Stimulated activated CD8-positive, alpha-beta memory T cell treated with anti-CD3 and anti-CD28 coated beads, Interleukin-12 subunit alpha, Interleukin-12 subunit beta, amount 100 ng/mL, for 4 hours (primary cell): ENCODE measurements around the gene C1QTNF3.
"Not testable (repeated sequence)": the region's sequence is repeated elsewhere in the genome, so short reads cannot be mapped to it uniquely, and the experiment has no call there.

Experiments used
- DNase-seq: peaks from one replicate; pipeline ENCODE4 v3.0.0-alpha.2; 2020; ENCODE audit warnings: low read depth

C1QTNF3 gene

GRCh38 chr5:34051374-34051980 lies 8.5 kb upstream of the C1QTNF3 start:
- DNase-seq: no peak

- no peak for DNase-seq
Observed at GRCh38 chr5:34047774-34048572, 5.0 kb upstream of the C1QTNF3 start.

- no peak for DNase-seq
Observed at GRCh38 chr5:34047143-34047542, 4.1 kb upstream of the C1QTNF3 start.

- DNase-seq: no peak
Observed at GRCh38 chr5:34045996-34046395, 3.0 kb upstream of the C1QTNF3 start.

GRCh38 chr5:34045023-34045422 lies 2.0 kb upstream of the C1QTNF3 start:
- no peak for DNase-seq

GRCh38 chr5:34042321-34042720 lies 692 bp downstream of the C1QTNF3 start:
- DNase-seq: no peak

GRCh38 chr5:34041247-34041972 lies 1.6 kb downstream of the C1QTNF3 start:
- DNase-seq: no peak

- DNase-seq: no peak
Observed at GRCh38 chr5:34040472-34040871, 2.5 kb downstream of the C1QTNF3 start.

- no peak for DNase-seq
Observed at GRCh38 chr5:34039398-34040157, 3.4 kb downstream of the C1QTNF3 start.

- no peak for DNase-seq
Observed at GRCh38 chr5:34038838-34039237, 4.2 kb downstream of the C1QTNF3 start.

- no peak for DNase-seq
Observed at GRCh38 chr5:34038390-34038789, 4.6 kb downstream of the C1QTNF3 start.

- DNase-seq: no peak
Observed at GRCh38 chr5:34037726-34038125, 5.3 kb downstream of the C1QTNF3 start.

GRCh38 chr5:34035756-34036155 lies 7.3 kb downstream of the C1QTNF3 start:
- no peak for DNase-seq

GRCh38 chr5:34034534-34035327 lies 8.3 kb downstream of the C1QTNF3 start:
- DNase-seq: no peak

GRCh38 chr5:34031966-34032365 lies 11.0 kb downstream of the C1QTNF3 start:
- no peak for DNase-seq

- DNase-seq: no peak
Observed at GRCh38 chr5:34031117-34031516, 11.9 kb downstream of the C1QTNF3 start.

GRCh38 chr5:34030585-34030984 lies 12.4 kb downstream of the C1QTNF3 start:
- not testable (repeated sequence) for DNase-seq

GRCh38 chr5:34030048-34030447 lies 13.0 kb downstream of the C1QTNF3 start:
- DNase-seq: no peak

GRCh38 chr5:34028349-34028748 lies 14.7 kb downstream of the C1QTNF3 start:
- DNase-seq: no peak

GRCh38 chr5:34026089-34026761 lies 16.8 kb downstream of the C1QTNF3 start:
- no peak for DNase-seq
